Neural progenitor cell (in vitro differentiated cells): Measurements from ENCODE around the gene ZNF664. TPM values are rescaled to one million over a fixed set of nuclear protein-coding genes. Genes with fewer than 3 reads are reported as not detected.

Experiments used
- DNase-seq: peaks from one replicate; pipeline ENCODE4 v3.0.0-alpha.2; 2016; ENCODE audit warnings: low spot score
- H2AFZ ChIP-seq: fragments of 200-600 bp; sonication (generic); replicated peaks from 2 replicates; pipeline ENCODE4 v1.6.1; 2016; ENCODE audit warnings: antibody characterized with exemption
- H3F3A ChIP-seq: fragments of 200-600 bp; sonication (generic); 2 replicates; pipeline ENCODE4 v1.6.1; 2016; ENCODE audit warnings: antibody characterized with exemption, low read depth
- H3K27ac ChIP-seq: fragments of 200-600 bp; sonication (generic); 2 replicates; pipeline ENCODE4 v1.5.1; 2016; ENCODE audit warnings: mild to moderate bottlenecking
- H3K27me3 ChIP-seq: fragments of 200-600 bp; sonication (generic); 2 replicates; pipeline ENCODE4 v1.6.1; 2016; ENCODE audit warnings: mild to moderate bottlenecking, moderate library complexity
- H3K36me3 ChIP-seq: fragments of 200-600 bp; sonication (generic); 2 replicates; pipeline ENCODE4 v1.5.1; 2016
- H3K4me1 ChIP-seq: fragments of 200-600 bp; sonication (generic); 2 replicates; pipeline ENCODE4 v1.6.1; 2016; ENCODE audit warnings: mixed run types
- H3K4me2 ChIP-seq: fragments of 200-600 bp; sonication (generic); 2 replicates; pipeline ENCODE4 v1.6.1; 2016
- H3K4me3 ChIP-seq: fragments of 200-600 bp; sonication (generic); 2 replicates; pipeline ENCODE4 v1.5.1; 2016
- H3K79me2 ChIP-seq: fragments of 200-600 bp; sonication (generic); 2 replicates; pipeline ENCODE4 v1.6.1; 2016; ENCODE audit warnings: low read depth
- H3K9ac ChIP-seq: fragments of 200-600 bp; sonication (generic); 2 replicates; pipeline ENCODE4 v1.6.1; 2016
- H3K9me3 ChIP-seq: fragments of 200-600 bp; sonication (generic); 2 replicates; pipeline ENCODE4 v1.5.1; 2016; ENCODE audit warnings: low read depth
- H4K20me1 ChIP-seq: fragments of 200-600 bp; sonication (generic); 2 replicates; pipeline ENCODE4 v1.6.1; 2016; ENCODE audit warnings: low read depth
- H3K27ac Mint-ChIP-seq: 3 replicates; pipeline ENCODE4 v1.8.0; 2021; ENCODE audit warnings: mixed read lengths
- H3K27me3 Mint-ChIP-seq: 2 replicates; pipeline ENCODE4 v1.8.0; 2022; ENCODE audit warnings: low read depth, mild to moderate bottlenecking, inconsistent platforms, moderate library complexity, mixed read lengths; ENCODE audit not compliant: insufficient read depth
- H3K36me3 Mint-ChIP-seq: 3 replicates; pipeline ENCODE4 v1.8.0; 2021; ENCODE audit warnings: mixed read lengths
- H3K4me1 Mint-ChIP-seq: 3 replicates; pipeline ENCODE4 v1.8.0; 2021; ENCODE audit warnings: mixed read lengths
- H3K4me3 Mint-ChIP-seq: 3 replicates; pipeline ENCODE4 v1.8.0; 2021; ENCODE audit warnings: mild to moderate bottlenecking, moderate library complexity, mixed read lengths
- H3K9me3 Mint-ChIP-seq: 3 replicates; pipeline ENCODE4 v1.8.0; 2020; ENCODE audit warnings: mixed read lengths
- EZH2 ChIP-seq: fragments of 200-600 bp; sonication (generic); IDR thresholded peaks from 2 replicates; pipeline ENCODE4 v1.6.1; 2017; ENCODE audit warnings: antibody characterized with exemption, mild to moderate bottlenecking, moderate library complexity
- EZH2phosphoT487 ChIP-seq: fragments of 200-600 bp; sonication (generic); IDR thresholded peaks from 2 replicates; pipeline ENCODE4 v1.6.1; 2017; ENCODE audit warnings: antibody characterized with exemption
- total RNA-seq: library from RNA; depleted of rRNA; stranded (reverse); fragments of >200 nt; gene quantifications from 2 replicates; pipeline ENCODE4 v1.2.3, GENCODE V29; 2015; ENCODE audit warnings: low replicate concordance
- TF ChIP-seq, protein P1 (sequence below): fragments of 200-600 bp; sonication (generic); IDR thresholded peaks from 2 replicates; pipeline ENCODE4 v1.5.1; 2017; ENCODE audit warnings: antibody characterized with exemption, mild to moderate bottlenecking

The ZNF664 gene
- total RNA-seq, 1 donor from 2014 or later, result 172 TPM

DNA sequence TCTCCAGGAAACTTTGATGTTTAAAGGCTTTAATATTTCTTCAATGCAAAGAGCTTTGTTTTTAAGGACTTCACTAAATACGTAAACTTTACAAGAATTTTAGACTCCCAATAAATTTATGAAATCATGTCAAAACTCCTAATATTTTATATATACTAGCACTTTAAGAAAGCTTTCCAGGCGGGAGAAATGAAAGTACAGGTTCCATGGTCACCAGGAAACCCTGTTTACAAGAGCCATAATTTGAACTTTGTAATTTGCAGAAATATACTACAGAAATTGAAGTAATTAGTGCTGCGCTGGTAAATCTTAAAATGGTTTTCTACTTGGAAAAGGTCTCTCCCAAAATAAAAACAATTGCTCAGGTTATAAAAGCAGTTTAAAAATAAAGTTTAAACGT, 9.2 kb upstream of the ZNF664 start:
- DNase-seq, result no peak
- Histone ChIP-seq H2AFZ (no peak overlapping the region), H3K9me3 (no peaks in the 10 kb centered on the region), H3K79me2 (no peaks in the 10 kb centered on the region), H3K4me2 (no peak overlapping the region), H3K27ac (no peak overlapping the region), H3F3A (peaks cover 5% of the 10 kb centered on the region), H3K27me3 (peaks cover 100% of the 10 kb centered on the region), H3K4me3 (no peak overlapping the region), H3K4me1 (peaks cover 4% of the 10 kb centered on the region), H3K9ac (no peak overlapping the region), H3K36me3 (no peaks in the 10 kb centered on the region), H4K20me1 (peaks cover 90% of the 10 kb centered on the region)
- Mint-ChIP-seq H3K4me3 (no peak overlapping the region), H3K27ac (no peak overlapping the region), H3K9me3 (no peaks in the 10 kb centered on the region), H3K36me3 (peaks cover 2% of the 10 kb centered on the region), H3K27me3 (no peaks in the 10 kb centered on the region), H3K4me1 (peaks cover 11% of the 10 kb centered on the region)
- TF ChIP-seq, protein P1, sequence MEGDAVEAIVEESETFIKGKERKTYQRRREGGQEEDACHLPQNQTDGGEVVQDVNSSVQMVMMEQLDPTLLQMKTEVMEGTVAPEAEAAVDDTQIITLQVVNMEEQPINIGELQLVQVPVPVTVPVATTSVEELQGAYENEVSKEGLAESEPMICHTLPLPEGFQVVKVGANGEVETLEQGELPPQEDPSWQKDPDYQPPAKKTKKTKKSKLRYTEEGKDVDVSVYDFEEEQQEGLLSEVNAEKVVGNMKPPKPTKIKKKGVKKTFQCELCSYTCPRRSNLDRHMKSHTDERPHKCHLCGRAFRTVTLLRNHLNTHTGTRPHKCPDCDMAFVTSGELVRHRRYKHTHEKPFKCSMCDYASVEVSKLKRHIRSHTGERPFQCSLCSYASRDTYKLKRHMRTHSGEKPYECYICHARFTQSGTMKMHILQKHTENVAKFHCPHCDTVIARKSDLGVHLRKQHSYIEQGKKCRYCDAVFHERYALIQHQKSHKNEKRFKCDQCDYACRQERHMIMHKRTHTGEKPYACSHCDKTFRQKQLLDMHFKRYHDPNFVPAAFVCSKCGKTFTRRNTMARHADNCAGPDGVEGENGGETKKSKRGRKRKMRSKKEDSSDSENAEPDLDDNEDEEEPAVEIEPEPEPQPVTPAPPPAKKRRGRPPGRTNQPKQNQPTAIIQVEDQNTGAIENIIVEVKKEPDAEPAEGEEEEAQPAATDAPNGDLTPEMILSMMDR, result no peak
- TF ChIP-seq EZH2 (no peak), EZH2phosphoT487 (no peak)

DNA sequence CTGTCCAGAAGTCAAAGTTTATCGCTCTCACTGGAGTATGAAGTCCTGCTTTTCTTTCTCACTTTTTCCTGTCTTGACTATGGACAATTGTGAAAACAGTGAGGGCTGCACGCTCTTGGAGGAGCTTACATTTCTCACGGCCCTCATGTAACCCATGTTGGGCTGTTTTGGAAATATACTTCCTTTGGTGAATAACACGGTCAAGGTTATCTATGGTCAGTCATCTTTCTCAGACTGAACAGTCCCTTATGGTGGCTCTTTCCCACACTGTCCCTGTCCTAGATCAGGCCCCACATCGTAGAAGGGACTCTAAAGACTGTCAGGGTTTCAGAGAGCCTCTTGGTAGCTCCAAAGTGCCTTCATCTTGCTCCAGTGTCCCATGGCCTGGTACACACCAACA, 7.6 kb upstream of the ZNF664 start:
- Mint-ChIP-seq H3K4me3 (no peak overlapping the region), H3K9me3 (no peaks in the 10 kb centered on the region), H3K27ac (no peak overlapping the region), H3K27me3 (no peaks in the 10 kb centered on the region), H3K4me1 (peaks cover 17% of the 10 kb centered on the region), H3K36me3 (peaks cover 2% of the 10 kb centered on the region)
- H4K20me1 ChIP-seq, result peaks cover 95% of the 10 kb centered on the region
- peaks cover 4% of the 10 kb centered on the region for H3K4me1 ChIP-seq
- no peaks in the 10 kb centered on the region for H3K79me2 ChIP-seq
- H2AFZ ChIP-seq, result no peak overlapping the region
- peaks cover 5% of the 10 kb centered on the region for H3F3A ChIP-seq
- H3K4me3 ChIP-seq, result no peak overlapping the region
- TF ChIP-seq EZH2phosphoT487, result no peak
- TF ChIP-seq, protein P1, result no peak
- no peak for TF ChIP-seq EZH2
- no peak for DNase-seq
- no peaks in the 10 kb centered on the region for H3K9me3 ChIP-seq
- no peak overlapping the region for H3K4me2 ChIP-seq
- no peaks in the 10 kb centered on the region for H3K36me3 ChIP-seq
- peaks cover 100% of the 10 kb centered on the region for H3K27me3 ChIP-seq
- no peak overlapping the region for H3K9ac ChIP-seq
- no peak overlapping the region for H3K27ac ChIP-seq

DNA sequence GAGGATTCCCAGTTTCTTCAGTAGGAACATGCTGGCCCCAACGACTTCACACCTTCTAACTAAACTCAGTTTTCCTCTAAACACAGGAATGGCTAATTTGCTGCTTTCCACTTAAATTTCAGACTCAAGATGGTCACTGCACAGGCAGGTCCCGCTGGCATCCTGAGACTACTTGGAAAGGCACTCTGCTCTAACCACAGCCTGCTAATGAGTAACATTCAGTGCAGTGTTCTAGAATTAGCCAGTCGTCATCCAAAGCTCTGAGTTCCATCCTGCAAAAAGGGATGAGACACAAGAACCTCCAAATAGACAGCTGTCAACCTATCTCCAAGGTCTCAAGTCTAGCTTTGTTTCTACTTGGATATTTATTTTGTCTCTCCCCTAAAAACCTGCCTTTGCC, 6.4 kb upstream of the ZNF664 start:
- H3K9me3 ChIP-seq, result no peaks in the 10 kb centered on the region
- H3K4me3 Mint-ChIP-seq, result no peak overlapping the region
- H3K4me2 ChIP-seq, result no peak overlapping the region
- H3K4me3 ChIP-seq, result no peak overlapping the region
- no peaks in the 10 kb centered on the region for H3K27me3 Mint-ChIP-seq
- no peak overlapping the region for H3K27ac Mint-ChIP-seq
- no peak overlapping the region for H3K9ac ChIP-seq
- H3K36me3 Mint-ChIP-seq, result peaks cover 2% of the 10 kb centered on the region
- TF ChIP-seq, protein P1, result no peak
- no peak for TF ChIP-seq EZH2phosphoT487
- no peak for TF ChIP-seq EZH2
- H3F3A ChIP-seq, result peaks cover 18% of the 10 kb centered on the region
- H3K27me3 ChIP-seq, result peaks cover 100% of the 10 kb centered on the region
- no peaks in the 10 kb centered on the region for H3K9me3 Mint-ChIP-seq
- peaks cover 23% of the 10 kb centered on the region for H3K4me1 Mint-ChIP-seq
- no peak overlapping the region for H3K27ac ChIP-seq
- no peaks in the 10 kb centered on the region for H3K36me3 ChIP-seq
- H3K4me1 ChIP-seq, result peaks cover 12% of the 10 kb centered on the region
- peaks cover 8% of the 10 kb centered on the region for H3K79me2 ChIP-seq
- no peak for DNase-seq
- H2AFZ ChIP-seq, result no peak overlapping the region
- peaks cover 99% of the 10 kb centered on the region for H4K20me1 ChIP-seq
